Gastrocnemius medialis (tissue), 4 donors: ENCODE results near the gene CBLN2.

Source experiments
- POLR2A ChIP-seq, 2 donors: fragments of 450-650 bp; IDR thresholded peaks; one replicate each; pipeline ENCODE4 v1.6.1; 2017; ENCODE audit warnings: antibody characterized with exemption in 2 of 2, mild to moderate bottlenecking in 2 of 2, moderate library complexity in 2 of 2
- TF ChIP-seq, protein P1 (sequence below), 5 experiments: fragments of 450-650 bp in 3 of 5; fragments of 200-600 bp in 2 of 5; sonication (generic) in 2 of 5; IDR thresholded peaks in 4 of 5; conservative IDR thresholded peaks in 1 of 5; 1 replicate in 4 of 5; 2 replicates in 1 of 5; pipeline ENCODE4 v1.5.1; 2016 to 2019; ENCODE audit warnings: antibody characterized with exemption in 5 of 5, mild to moderate bottlenecking in 3 of 5, moderate library complexity in 3 of 5

DNA sequence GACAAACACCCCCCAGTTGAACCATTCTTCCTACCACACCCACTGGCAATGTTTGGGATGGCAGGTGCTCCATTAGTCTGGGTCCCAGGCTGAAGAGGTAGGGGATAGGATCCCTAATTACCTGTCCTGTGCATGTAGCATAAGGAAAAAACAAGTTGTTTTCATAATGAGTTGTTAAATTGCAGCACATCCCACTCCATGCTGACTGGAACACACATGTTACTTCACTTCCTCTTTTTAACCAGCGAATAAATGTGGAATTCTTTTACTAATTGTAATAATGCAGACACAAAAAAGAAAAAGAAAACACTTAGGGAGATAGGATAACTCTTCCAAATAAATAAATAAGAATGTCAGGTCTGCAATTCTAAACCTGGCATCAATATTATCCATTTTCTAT, 11.8 kb upstream of the CBLN2 start:
- no peak for TF ChIP-seq POLR2A (IDR thresholded peaks at IDR 0.05)
- TF ChIP-seq, protein P1, sequence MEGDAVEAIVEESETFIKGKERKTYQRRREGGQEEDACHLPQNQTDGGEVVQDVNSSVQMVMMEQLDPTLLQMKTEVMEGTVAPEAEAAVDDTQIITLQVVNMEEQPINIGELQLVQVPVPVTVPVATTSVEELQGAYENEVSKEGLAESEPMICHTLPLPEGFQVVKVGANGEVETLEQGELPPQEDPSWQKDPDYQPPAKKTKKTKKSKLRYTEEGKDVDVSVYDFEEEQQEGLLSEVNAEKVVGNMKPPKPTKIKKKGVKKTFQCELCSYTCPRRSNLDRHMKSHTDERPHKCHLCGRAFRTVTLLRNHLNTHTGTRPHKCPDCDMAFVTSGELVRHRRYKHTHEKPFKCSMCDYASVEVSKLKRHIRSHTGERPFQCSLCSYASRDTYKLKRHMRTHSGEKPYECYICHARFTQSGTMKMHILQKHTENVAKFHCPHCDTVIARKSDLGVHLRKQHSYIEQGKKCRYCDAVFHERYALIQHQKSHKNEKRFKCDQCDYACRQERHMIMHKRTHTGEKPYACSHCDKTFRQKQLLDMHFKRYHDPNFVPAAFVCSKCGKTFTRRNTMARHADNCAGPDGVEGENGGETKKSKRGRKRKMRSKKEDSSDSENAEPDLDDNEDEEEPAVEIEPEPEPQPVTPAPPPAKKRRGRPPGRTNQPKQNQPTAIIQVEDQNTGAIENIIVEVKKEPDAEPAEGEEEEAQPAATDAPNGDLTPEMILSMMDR (IDR thresholded peaks at IDR 0.05 in 4 of 5, conservative IDR thresholded peaks at IDR 0.05 in 1 of 5), result no peak
